KMS-11 (cell line): ENCODE data around the gene FGF11.

Source experiments
- H2AFZ ChIP-seq: fragments of 200-600 bp; sonication (generic); 2 replicates; pipeline ENCODE4 v1.6.1; 2016; ENCODE audit warnings: antibody characterized with exemption, mixed run types, low read depth
- H3K27ac ChIP-seq: fragments of 200-600 bp; sonication (generic); 2 replicates; pipeline ENCODE4 v1.6.1; 2016; ENCODE audit warnings: mild to moderate bottlenecking, mixed run types
- H3K27me3 ChIP-seq: fragments of 200-600 bp; sonication (generic); 2 replicates; pipeline ENCODE4 v1.6.1; 2017; ENCODE audit warnings: mild to moderate bottlenecking, low read depth, mixed run types, moderate library complexity; ENCODE audit not compliant: insufficient read depth
- H3K36me3 ChIP-seq: fragments of 200-600 bp; sonication (generic); 2 replicates; pipeline ENCODE4 v1.6.1; 2017; ENCODE audit warnings: mild to moderate bottlenecking, mixed run types; ENCODE audit not compliant: insufficient read depth
- H3K4me1 ChIP-seq: fragments of 200-600 bp; sonication (generic); 2 replicates; pipeline ENCODE4 v1.6.1; 2016; ENCODE audit warnings: mild to moderate bottlenecking, low read depth, mixed run types; ENCODE audit not compliant: poor library complexity, severe bottlenecking
- H3K4me2 ChIP-seq: fragments of 200-600 bp; sonication (generic); 2 replicates; pipeline ENCODE4 v1.7.0; 2016; ENCODE audit warnings: mild to moderate bottlenecking, mixed run types
- H3K4me3 ChIP-seq: fragments of 200-600 bp; sonication (generic); IDR thresholded peaks from 2 replicates; pipeline ENCODE4 v1.6.1; 2017; ENCODE audit warnings: low read depth, low read length, mixed read lengths; ENCODE audit not compliant: insufficient read depth
- H3K79me2 ChIP-seq: fragments of 200-600 bp; sonication (generic); 2 replicates; pipeline ENCODE4 v1.6.1; 2016; ENCODE audit warnings: low read depth, mixed run types; ENCODE audit not compliant: insufficient read depth
- H3K9ac ChIP-seq: fragments of 200-600 bp; sonication (generic); 2 replicates; pipeline ENCODE4 v1.6.1; 2016; ENCODE audit warnings: mild to moderate bottlenecking, mixed run types
- H4K20me1 ChIP-seq: fragments of 200-600 bp; sonication (generic); 2 replicates; pipeline ENCODE4 v1.6.1; 2016; ENCODE audit warnings: mild to moderate bottlenecking, mixed run types; ENCODE audit not compliant: insufficient read depth
- TF ChIP-seq, protein P1 (sequence below): fragments of 200-600 bp; sonication (generic); conservative IDR thresholded peaks from 2 replicates; pipeline ENCODE4 v1.6.1; 2017; ENCODE audit warnings: low read depth, mild to moderate bottlenecking, antibody characterized with exemption, low read length, moderate library complexity, mixed read lengths

The FGF11 gene

DNA sequence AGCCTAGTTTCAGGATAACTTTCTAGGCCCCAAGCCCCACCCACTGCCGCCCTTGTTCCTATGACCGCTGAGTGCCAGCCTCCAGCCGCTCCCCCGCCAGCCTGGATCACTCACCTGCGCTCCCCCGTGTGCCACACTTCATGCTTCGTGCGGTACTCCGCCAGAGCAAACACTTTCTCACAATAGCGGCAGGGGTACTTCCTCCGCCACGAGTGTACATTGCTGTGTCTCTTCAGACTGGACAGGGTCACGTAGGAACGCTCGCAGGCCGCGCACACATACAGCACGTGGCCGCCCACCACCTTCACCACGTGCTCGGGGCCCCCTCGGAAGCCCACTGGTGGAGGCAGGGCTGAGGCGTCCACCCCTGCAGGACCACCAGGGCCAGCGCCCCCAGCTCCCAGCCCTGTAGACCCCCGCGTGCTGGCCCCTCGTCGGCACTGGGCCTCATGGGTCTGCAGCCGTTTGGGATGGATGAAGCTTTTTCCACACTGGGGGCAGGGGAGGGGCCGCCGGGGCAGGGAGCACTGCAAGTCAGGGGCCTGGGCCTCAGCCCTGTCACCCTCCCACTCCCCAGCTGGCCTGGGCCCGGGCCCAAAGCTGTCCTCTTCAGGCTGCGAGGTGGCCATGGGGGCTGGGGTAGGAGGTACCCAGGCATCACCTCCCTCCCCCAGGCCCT is 26.4 kb downstream of the FGF11 start:
- H3K4me2 ChIP-seq, result no peak overlapping the region
- no peak overlapping the region for H3K9ac ChIP-seq
- TF ChIP-seq, protein P1, sequence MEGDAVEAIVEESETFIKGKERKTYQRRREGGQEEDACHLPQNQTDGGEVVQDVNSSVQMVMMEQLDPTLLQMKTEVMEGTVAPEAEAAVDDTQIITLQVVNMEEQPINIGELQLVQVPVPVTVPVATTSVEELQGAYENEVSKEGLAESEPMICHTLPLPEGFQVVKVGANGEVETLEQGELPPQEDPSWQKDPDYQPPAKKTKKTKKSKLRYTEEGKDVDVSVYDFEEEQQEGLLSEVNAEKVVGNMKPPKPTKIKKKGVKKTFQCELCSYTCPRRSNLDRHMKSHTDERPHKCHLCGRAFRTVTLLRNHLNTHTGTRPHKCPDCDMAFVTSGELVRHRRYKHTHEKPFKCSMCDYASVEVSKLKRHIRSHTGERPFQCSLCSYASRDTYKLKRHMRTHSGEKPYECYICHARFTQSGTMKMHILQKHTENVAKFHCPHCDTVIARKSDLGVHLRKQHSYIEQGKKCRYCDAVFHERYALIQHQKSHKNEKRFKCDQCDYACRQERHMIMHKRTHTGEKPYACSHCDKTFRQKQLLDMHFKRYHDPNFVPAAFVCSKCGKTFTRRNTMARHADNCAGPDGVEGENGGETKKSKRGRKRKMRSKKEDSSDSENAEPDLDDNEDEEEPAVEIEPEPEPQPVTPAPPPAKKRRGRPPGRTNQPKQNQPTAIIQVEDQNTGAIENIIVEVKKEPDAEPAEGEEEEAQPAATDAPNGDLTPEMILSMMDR, result no peak
- no peaks in the 10 kb centered on the region for H3K4me1 ChIP-seq
- no peaks in the 10 kb centered on the region for H4K20me1 ChIP-seq
- no peak overlapping the region for H3K27ac ChIP-seq
- no peaks in the 10 kb centered on the region for H3K27me3 ChIP-seq
- H3K36me3 ChIP-seq, result no peaks in the 10 kb centered on the region
- no peak overlapping the region for H2AFZ ChIP-seq
- H3K4me3 ChIP-seq, result no peak overlapping the region
- no peaks in the 10 kb centered on the region for H3K79me2 ChIP-seq

DNA sequence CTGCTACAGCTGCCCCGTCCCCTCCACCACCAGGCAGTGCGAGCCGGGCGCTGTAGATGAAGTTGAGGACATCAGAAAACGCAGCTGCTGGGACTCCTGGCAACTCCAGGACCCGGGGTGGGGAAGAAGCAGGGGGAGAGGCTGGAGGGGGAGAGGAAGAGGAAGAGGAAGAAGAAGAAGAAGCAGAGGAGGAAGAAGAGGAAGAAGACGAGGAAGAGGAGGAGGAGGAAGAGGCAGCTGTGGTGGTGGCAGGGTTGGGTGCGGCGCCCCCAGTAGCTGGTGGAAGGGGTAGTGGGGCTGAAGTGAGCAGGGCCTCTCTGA is 27.0 kb downstream of the FGF11 start:
- H3K36me3 ChIP-seq, result no peaks in the 10 kb centered on the region

DNA sequence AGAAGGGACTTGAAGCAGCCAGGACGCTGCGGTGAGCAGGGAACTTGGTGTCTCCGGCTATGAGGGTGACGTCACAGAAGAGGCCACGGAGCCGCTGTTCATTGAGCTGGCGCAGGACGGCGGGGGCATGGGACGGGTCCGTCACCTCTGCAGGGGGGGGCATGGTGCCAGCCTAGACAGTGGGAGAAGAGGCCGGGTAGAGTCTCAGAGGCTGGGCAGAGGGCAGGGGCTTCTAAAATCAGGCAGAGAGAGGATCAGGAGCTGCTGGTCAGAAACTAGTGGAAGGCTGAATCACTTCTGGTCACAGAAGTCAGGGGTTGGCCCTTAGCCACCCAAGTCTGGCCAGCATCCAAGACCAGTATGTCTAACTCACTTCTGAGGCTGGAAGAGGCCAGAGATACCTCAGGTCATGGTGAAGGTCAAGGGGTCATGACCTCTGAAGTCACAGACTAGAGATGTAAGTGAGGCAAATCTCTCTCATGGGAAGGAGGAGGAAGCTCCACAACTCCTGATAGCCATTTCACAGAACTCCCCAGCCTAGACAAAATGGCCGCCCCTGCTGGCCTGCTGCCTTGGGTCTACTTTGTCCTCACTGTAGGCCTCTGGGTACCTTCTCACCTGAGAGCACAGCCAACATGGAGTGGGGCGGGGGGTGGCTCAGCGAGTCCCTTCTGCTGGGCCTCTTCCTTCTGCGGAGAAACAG is 27.5 kb downstream of the FGF11 start:
- Histone ChIP-seq H4K20me1 (no peaks in the 10 kb centered on the region), H3K79me2 (no peaks in the 10 kb centered on the region), H3K4me1 (no peaks in the 10 kb centered on the region), H2AFZ (no peak overlapping the region), H3K36me3 (no peaks in the 10 kb centered on the region), H3K4me3 (no peak overlapping the region), H3K9ac (no peak overlapping the region), H3K27me3 (no peaks in the 10 kb centered on the region), H3K4me2 (no peak overlapping the region), H3K27ac (no peak overlapping the region)
- TF ChIP-seq, protein P1, result no peak

More for the DNA sequence above, 27.0 kb downstream of the FGF11 start:
- H3K4me1 ChIP-seq, result no peaks in the 10 kb centered on the region
- no peak overlapping the region for H3K9ac ChIP-seq
- H2AFZ ChIP-seq, result no peak overlapping the region
- H3K79me2 ChIP-seq, result no peaks in the 10 kb centered on the region
- no peak overlapping the region for H3K4me2 ChIP-seq
- TF ChIP-seq, protein P1, result no peak
- H3K4me3 ChIP-seq, result no peak overlapping the region
- no peaks in the 10 kb centered on the region for H3K27me3 ChIP-seq
- no peaks in the 10 kb centered on the region for H4K20me1 ChIP-seq
- H3K27ac ChIP-seq, result no peak overlapping the region

DNA sequence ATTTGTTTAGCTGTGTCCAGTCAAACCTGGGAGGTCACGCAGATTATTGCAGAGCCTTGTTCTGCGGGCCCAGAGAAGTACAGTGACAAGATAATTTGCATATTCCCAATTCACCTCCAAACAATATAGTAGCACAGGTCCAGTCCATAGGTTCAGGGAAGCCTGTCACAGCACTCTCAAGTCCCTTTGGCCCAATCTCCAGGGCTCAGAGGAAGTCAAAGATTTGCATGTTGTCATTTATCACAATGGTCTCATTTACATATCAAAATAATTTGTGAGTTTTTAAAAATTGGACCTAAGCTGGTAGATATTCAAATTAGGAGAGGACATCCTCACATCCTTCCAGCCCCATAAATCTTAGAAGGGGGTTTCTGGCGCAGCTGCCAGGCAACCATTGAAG is 28.2 kb downstream of the FGF11 start:
- Histone ChIP-seq H3K4me2 (no peak overlapping the region), H2AFZ (no peak overlapping the region), H3K36me3 (no peaks in the 10 kb centered on the region), H3K9ac (no peak overlapping the region), H3K79me2 (no peaks in the 10 kb centered on the region), H3K27ac (no peak overlapping the region), H4K20me1 (no peaks in the 10 kb centered on the region), H3K4me3 (no peak overlapping the region), H3K27me3 (no peaks in the 10 kb centered on the region), H3K4me1 (no peaks in the 10 kb centered on the region)
- TF ChIP-seq, protein P1, result no peak
